ENCODE measurements around the gene DNM3. TPM values are rescaled to one million over a fixed set of nuclear protein-coding genes. Genes with fewer than 3 reads are reported as not detected.

The DNM3 gene
- total RNA-seq, 1 donor from 2014 or later, result 1.1 TPM

DNA sequence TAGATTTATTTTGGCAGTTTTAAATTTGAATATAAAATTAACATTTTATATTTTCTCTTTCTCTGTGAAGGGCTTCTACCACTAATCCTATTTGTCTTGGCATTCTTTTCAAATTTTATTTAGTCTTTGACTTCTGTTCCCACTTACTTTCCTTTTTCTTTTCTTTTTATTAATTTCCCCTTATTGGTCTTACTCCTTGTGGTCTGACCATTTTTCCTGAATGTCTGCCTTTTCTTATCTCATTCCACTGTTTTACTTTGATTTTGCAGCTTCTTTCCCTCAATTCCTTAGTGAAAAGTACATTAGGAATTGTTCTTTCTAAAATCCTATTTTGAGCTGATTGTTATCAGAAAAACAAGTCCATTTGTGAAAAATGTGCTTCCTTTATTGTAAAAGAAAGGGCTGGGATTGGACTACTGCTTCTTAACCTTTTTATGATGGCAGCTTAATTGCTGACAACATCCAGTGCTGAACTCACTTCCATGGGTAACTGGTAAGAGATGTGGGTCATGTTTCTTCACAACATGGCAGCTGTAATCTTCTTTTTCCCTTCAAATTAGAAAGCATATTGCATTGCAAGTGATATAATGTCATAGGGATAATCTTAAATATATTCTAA is 284.6 kb downstream of the DNM3 start:
- H3K4me1 ChIP-seq, result no peaks in the 10 kb centered on the region
- no peak overlapping the region for H3K27ac ChIP-seq
- Mint-ChIP-seq H3K4me1 (no peaks in the 10 kb centered on the region), H3K36me3 (no peaks in the 10 kb centered on the region), H3K9me3 (no peaks in the 10 kb centered on the region), H3K4me3 (no peak overlapping the region), H3K27ac (no peak overlapping the region), H3K27me3 (ENCODE audit: insufficient read depth, low read depth) (no peaks in the 10 kb centered on the region)
- no peaks in the 10 kb centered on the region for H3K79me2 ChIP-seq (ENCODE audit: low read depth)
- TF ChIP-seq EZH2 (IDR thresholded peaks at IDR 0.05) (no peak), EZH2phosphoT487 (IDR thresholded peaks at IDR 0.05) (no peak)
- TF ChIP-seq, protein P1, sequence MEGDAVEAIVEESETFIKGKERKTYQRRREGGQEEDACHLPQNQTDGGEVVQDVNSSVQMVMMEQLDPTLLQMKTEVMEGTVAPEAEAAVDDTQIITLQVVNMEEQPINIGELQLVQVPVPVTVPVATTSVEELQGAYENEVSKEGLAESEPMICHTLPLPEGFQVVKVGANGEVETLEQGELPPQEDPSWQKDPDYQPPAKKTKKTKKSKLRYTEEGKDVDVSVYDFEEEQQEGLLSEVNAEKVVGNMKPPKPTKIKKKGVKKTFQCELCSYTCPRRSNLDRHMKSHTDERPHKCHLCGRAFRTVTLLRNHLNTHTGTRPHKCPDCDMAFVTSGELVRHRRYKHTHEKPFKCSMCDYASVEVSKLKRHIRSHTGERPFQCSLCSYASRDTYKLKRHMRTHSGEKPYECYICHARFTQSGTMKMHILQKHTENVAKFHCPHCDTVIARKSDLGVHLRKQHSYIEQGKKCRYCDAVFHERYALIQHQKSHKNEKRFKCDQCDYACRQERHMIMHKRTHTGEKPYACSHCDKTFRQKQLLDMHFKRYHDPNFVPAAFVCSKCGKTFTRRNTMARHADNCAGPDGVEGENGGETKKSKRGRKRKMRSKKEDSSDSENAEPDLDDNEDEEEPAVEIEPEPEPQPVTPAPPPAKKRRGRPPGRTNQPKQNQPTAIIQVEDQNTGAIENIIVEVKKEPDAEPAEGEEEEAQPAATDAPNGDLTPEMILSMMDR (IDR thresholded peaks at IDR 0.05), result no peak
- no peaks in the 10 kb centered on the region for H3K36me3 ChIP-seq
- H4K20me1 ChIP-seq (ENCODE audit: low read depth), result no peaks in the 10 kb centered on the region
- no peaks in the 10 kb centered on the region for H3F3A ChIP-seq (ENCODE audit: low read depth)
- H2AFZ ChIP-seq (replicated peaks), result no peak overlapping the region
- H3K4me3 ChIP-seq, result no peak overlapping the region
- H3K4me2 ChIP-seq, result no peak overlapping the region
- H3K9ac ChIP-seq, result no peak overlapping the region
- no peaks in the 10 kb centered on the region for H3K9me3 ChIP-seq (ENCODE audit: low read depth)
- no peaks in the 10 kb centered on the region for H3K27me3 ChIP-seq
- no peak for DNase-seq (ENCODE audit: low spot score)

DNA sequence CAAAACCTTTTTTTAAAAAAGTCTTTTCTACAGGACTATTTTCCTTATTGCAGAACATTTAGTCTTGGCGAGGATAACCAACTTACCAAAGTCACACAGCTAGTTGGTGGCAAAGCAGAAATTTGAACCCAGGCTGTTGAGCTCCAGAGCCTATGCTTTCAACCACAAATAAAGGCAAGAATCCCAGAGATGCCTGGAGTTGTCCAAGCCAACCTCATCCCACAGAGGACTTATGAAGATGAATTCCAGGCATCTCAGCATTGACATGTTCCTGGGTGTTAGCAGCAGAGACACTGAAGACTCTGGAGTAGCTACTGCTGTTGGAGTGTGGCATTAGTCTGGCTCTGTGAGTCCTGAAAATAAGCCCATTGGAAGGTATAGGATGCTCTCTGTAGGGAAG is 291.5 kb downstream of the DNM3 start:
- no peak overlapping the region for H3K9ac ChIP-seq
- no peaks in the 10 kb centered on the region for H3K9me3 ChIP-seq (ENCODE audit: low read depth)
- H3K36me3 ChIP-seq, result no peaks in the 10 kb centered on the region
- TF ChIP-seq EZH2phosphoT487 (IDR thresholded peaks at IDR 0.05) (no peak), EZH2 (IDR thresholded peaks at IDR 0.05) (no peak)
- TF ChIP-seq, protein P1 (IDR thresholded peaks at IDR 0.05), result no peak
- no peak overlapping the region for H3K27ac ChIP-seq
- H2AFZ ChIP-seq (replicated peaks), result no peak overlapping the region
- H3F3A ChIP-seq (ENCODE audit: low read depth), result no peaks in the 10 kb centered on the region
- no peak overlapping the region for H3K4me3 Mint-ChIP-seq
- H3K4me3 ChIP-seq, result no peak overlapping the region
- H3K27me3 Mint-ChIP-seq (ENCODE audit: insufficient read depth, low read depth), result no peaks in the 10 kb centered on the region
- no peak overlapping the region for H3K4me2 ChIP-seq
- no peaks in the 10 kb centered on the region for H3K27me3 ChIP-seq
- no peaks in the 10 kb centered on the region for H3K79me2 ChIP-seq (ENCODE audit: low read depth)
- H3K4me1 ChIP-seq, result no peaks in the 10 kb centered on the region
- H3K27ac Mint-ChIP-seq, result no peak overlapping the region
- DNase-seq (ENCODE audit: low spot score), result no peak
- no peaks in the 10 kb centered on the region for H3K9me3 Mint-ChIP-seq
- H4K20me1 ChIP-seq (ENCODE audit: low read depth), result no peaks in the 10 kb centered on the region
- no peaks in the 10 kb centered on the region for H3K36me3 Mint-ChIP-seq
- no peaks in the 10 kb centered on the region for H3K4me1 Mint-ChIP-seq

DNA sequence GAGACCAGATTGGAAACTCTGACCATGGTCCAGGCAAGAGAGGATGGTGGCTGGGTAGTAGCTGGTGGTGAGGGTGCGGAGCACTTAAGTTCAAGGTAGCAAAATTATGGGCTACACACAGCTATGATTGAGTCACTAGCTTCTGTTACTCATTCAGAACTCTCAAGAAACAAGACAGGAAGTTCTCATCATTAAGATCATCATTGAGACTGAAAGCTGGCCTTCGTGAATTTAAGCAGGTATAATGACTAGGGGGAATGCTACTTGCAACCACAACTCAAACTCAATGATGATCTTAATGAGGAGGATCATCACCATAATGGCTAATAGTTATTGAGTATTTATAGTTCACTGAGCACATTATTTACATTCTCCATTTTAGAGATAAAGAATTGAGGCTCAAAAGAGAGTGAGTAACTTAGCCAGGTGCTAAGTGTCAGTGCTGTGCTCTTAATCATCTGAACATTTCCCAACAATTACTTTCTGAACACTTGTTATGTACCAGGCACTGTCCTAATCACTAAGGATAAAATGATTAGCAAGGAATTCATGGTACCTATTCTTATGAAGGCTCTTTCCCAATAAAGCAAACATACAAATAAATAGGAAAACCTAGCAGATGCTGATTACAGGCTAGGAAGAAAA is 292.9 kb downstream of the DNM3 start:
- H3K9me3 Mint-ChIP-seq, result no peaks in the 10 kb centered on the region
- no peaks in the 10 kb centered on the region for H3K4me1 Mint-ChIP-seq
- no peaks in the 10 kb centered on the region for H3K27me3 Mint-ChIP-seq (ENCODE audit: insufficient read depth, low read depth)

More for the DNA sequence above, 292.9 kb downstream of the DNM3 start:
- Histone ChIP-seq H3K79me2 (ENCODE audit: low read depth) (no peaks in the 10 kb centered on the region), H2AFZ (replicated peaks) (no peak overlapping the region), H3K27me3 (no peaks in the 10 kb centered on the region), H4K20me1 (ENCODE audit: low read depth) (no peaks in the 10 kb centered on the region), H3K9ac (no peak overlapping the region), H3K36me3 (no peaks in the 10 kb centered on the region), H3F3A (ENCODE audit: low read depth) (no peaks in the 10 kb centered on the region), H3K9me3 (ENCODE audit: low read depth) (no peaks in the 10 kb centered on the region), H3K4me2 (no peak overlapping the region), H3K4me1 (no peaks in the 10 kb centered on the region), H3K4me3 (no peak overlapping the region), H3K27ac (no peak overlapping the region)
- no peak overlapping the region for H3K4me3 Mint-ChIP-seq
- TF ChIP-seq, protein P1 (IDR thresholded peaks at IDR 0.05), result no peak
- TF ChIP-seq EZH2 (IDR thresholded peaks at IDR 0.05) (no peak), EZH2phosphoT487 (IDR thresholded peaks at IDR 0.05) (no peak)
- no peak for DNase-seq (ENCODE audit: low spot score)
- no peak overlapping the region for H3K27ac Mint-ChIP-seq
- no peaks in the 10 kb centered on the region for H3K36me3 Mint-ChIP-seq

Measured in neural progenitor cell (in vitro differentiated cells).